CD8-positive, alpha-beta memory T cell (primary cell): ENCODE measurements around the gene COG3. TPM values are rescaled to one million over a fixed set of nuclear protein-coding genes. Genes with fewer than 3 reads are reported as not detected.
"Not testable (repeated sequence)": the region's sequence is repeated elsewhere in the genome, so short reads cannot be mapped to it uniquely, and the experiment has no call there.

ENCODE experiments used
- CTCF ChIA-PET: fragments of 350-600 bp; sonication (Branson Sonifier 250); formaldehyde crosslinking; loops from one replicate; lab custom pipeline; 2021; ENCODE audit warnings: antibody characterized with exemption; lab: Charles Lee
- POLR2A ChIA-PET: fragments of 350-600 bp; sonication (Branson Sonifier 250); formaldehyde crosslinking; loops from one replicate; lab custom pipeline; 2021; ENCODE audit warnings: antibody characterized with exemption; lab: Charles Lee
- DNase-seq, 5 donors: peaks; one replicate each; pipeline versions ENCODE4 v3.0.0 to v3.0.0-alpha.2; 2020 to 2022; ENCODE audit warnings: mixed read lengths in 1 of 5
- H3K27ac ChIP-seq: one replicate; pipeline ENCODE4 v1.7.0; 2013; ENCODE audit warnings: low read depth, mild to moderate bottlenecking, low read length, moderate library complexity
- H3K27me3 ChIP-seq: 2 replicates; pipeline ENCODE4 v1.7.0; 2013; ENCODE audit warnings: low read length, mild to moderate bottlenecking; ENCODE audit not compliant: insufficient read depth, poor library complexity, severe bottlenecking
- H3K36me3 ChIP-seq: 2 replicates; pipeline ENCODE4 v1.7.0; 2013; ENCODE audit warnings: mild to moderate bottlenecking, low read length, moderate library complexity; ENCODE audit not compliant: insufficient read depth
- H3K4me1 ChIP-seq: 2 replicates; pipeline ENCODE4 v1.7.0; 2013; ENCODE audit warnings: mild to moderate bottlenecking, low read length, moderate library complexity; ENCODE audit not compliant: insufficient read depth
- H3K4me3 ChIP-seq: 2 replicates; pipeline ENCODE4 v1.7.0; 2013; ENCODE audit warnings: mild to moderate bottlenecking, low read length
- H3K9me3 ChIP-seq: 2 replicates; pipeline ENCODE4 v1.7.0; 2013; ENCODE audit warnings: mild to moderate bottlenecking, low read length
- H3K27ac Mint-ChIP-seq, 8 donors: one replicate each; pipeline ENCODE4 v1.8.0; 2020 to 2021; ENCODE audit warnings: mixed read lengths in 8 of 8, mild to moderate bottlenecking in 6 of 8, inconsistent platforms in 3 of 8, moderate library complexity in 3 of 8
- H3K27me3 Mint-ChIP-seq, 2 donors: one replicate each; pipeline ENCODE4 v1.8.0; 2020 to 2021; ENCODE audit warnings: mixed read lengths in 2 of 2, mild to moderate bottlenecking in 1 of 2, moderate library complexity in 1 of 2
- H3K36me3 Mint-ChIP-seq, 3 donors: one replicate each; pipeline ENCODE4 v1.8.0; 2020 to 2021; ENCODE audit warnings: mixed read lengths in 3 of 3, inconsistent platforms in 1 of 3, mild to moderate bottlenecking in 1 of 3
- H3K4me1 Mint-ChIP-seq, 3 donors: one replicate each; pipeline ENCODE4 v1.8.0; 2020 to 2021; ENCODE audit warnings: mixed read lengths in 3 of 3, inconsistent platforms in 1 of 3, mild to moderate bottlenecking in 1 of 3
- H3K4me3 Mint-ChIP-seq, 7 donors: one replicate each; pipeline ENCODE4 v1.8.0; 2020 to 2021; ENCODE audit warnings: mixed read lengths in 7 of 7, mild to moderate bottlenecking in 6 of 7, moderate library complexity in 4 of 7, inconsistent platforms in 2 of 7
- H3K9me3 Mint-ChIP-seq, 5 donors: one replicate each; pipeline ENCODE4 v1.8.0; 2020 to 2022; ENCODE audit warnings: mixed read lengths in 5 of 5, mild to moderate bottlenecking in 3 of 5, moderate library complexity in 2 of 5, inconsistent platforms in 1 of 5
- polyA plus RNA-seq: library from polyadenylated mRNA; unstranded; fragments of 300-500 nt; fragmentation: Illumina TruSeq; gene quantifications from one replicate; pipeline ENCODE4 v1.2.3, GENCODE V29; 2021
- total RNA-seq, 2 experiments: library from RNA; stranded (reverse); gene quantifications; one replicate each; pipeline ENCODE4 v1.2.3, GENCODE V29; 2021

COG3 gene
- total RNA-seq, result 10 to 100 TPM; 19.3 to 20.2 TPM
- 31.7 TPM for polyA plus RNA-seq

- H3K27me3 ChIP-seq, result no peaks in the 10 kb centered on the region
- H3K27ac ChIP-seq, result peak within 1 kb of the TSS; percentile 89
- H3K27ac Mint-ChIP-seq, result peak within 1 kb of the TSS; percentile 76 to 98 (median 94)
- H3K36me3 ChIP-seq, result no peaks in the 10 kb centered on the region
- H3K36me3 Mint-ChIP-seq, result peaks cover 0 to 18% (median 1%) of the 10 kb centered on the region in 3 donors
- H3K4me1 ChIP-seq, result peaks cover 40% of the 10 kb centered on the region
- peak; percentile 93 to 97 (median 96) for DNase-seq
- ChIA-PET POLR2A (interaction anchor here (0.6 to 2.1 kb wide), 4 partner anchors 47 to 588 kb away, joined by 3 to 23 read pairs (median 5); partner anchors contain the start of genes SLC25A30, TPT1 and ZC3H13), CTCF (interaction anchor here (0.8 to 3.3 kb wide), 10 partner anchors 8 to 124 kb away, joined by 3 to 19 read pairs (median 4); partner anchors contain the start of genes SLC25A30 and TPT1)
- no peaks in the 10 kb centered on the region for H3K9me3 Mint-ChIP-seq
- no peaks in the 10 kb centered on the region for H3K9me3 ChIP-seq
- peak within 1 kb of the TSS; percentile 58 for H3K4me3 ChIP-seq
- H3K4me1 Mint-ChIP-seq, result peaks cover 43 to 57% (median 53%) of the 10 kb centered on the region in 3 donors
- H3K4me3 Mint-ChIP-seq, result peak within 1 kb of the TSS; percentile 91 to 97 (median 93)
- peaks cover 0 to 3% of the 10 kb centered on the region in 2 donors for H3K27me3 Mint-ChIP-seq
Measured at GRCh38 chr13:45464687-45465453, at the start of gene COG3. Gene COG3, plus strand, starts transcription at chr13:45464939. Its CDS starts 98 bp downstream, at chr13:45465037.

GRCh38 chr13:45415112-45415511 lies 49.6 kb upstream of the COG3 start:
- POLR2A ChIA-PET, result interaction anchor here (0.6 kb wide), 1 partner anchor 29 kb away, joined by 3 read pairs; no protein-coding TSS in a partner anchor
- H3K4me3 Mint-ChIP-seq, result peak overlapping the region in 3 of 7 donors; percentile 45 to 71 (median 63)

GRCh38 chr13:45416516-45417128 lies 48.1 kb upstream of the COG3 start:
- Histone ChIP-seq H3K4me1 (peaks cover 37% of the 10 kb centered on the region), H3K27ac (peak overlapping the region; percentile 62), H3K9me3 (no peaks in the 10 kb centered on the region), H3K27me3 (no peaks in the 10 kb centered on the region), H3K36me3 (peaks cover under 1% of the 10 kb centered on the region), H3K4me3 (peak overlapping the region; percentile 96)
- peaks cover 0 to 3% of the 10 kb centered on the region in 2 donors for H3K27me3 Mint-ChIP-seq
- peaks cover 29 to 48% (median 42%) of the 10 kb centered on the region in 3 donors for H3K4me1 Mint-ChIP-seq
- peak overlapping the region; percentile 91 to 99 (median 95) for H3K27ac Mint-ChIP-seq
- H3K36me3 Mint-ChIP-seq, result peaks cover 0 to 18% (median 0%) of the 10 kb centered on the region in 3 donors
- H3K4me3 Mint-ChIP-seq, result peak overlapping the region; percentile 86 to 99 (median 97)
- peaks cover 0 to 2% (median 0%) of the 10 kb centered on the region in 5 donors for H3K9me3 Mint-ChIP-seq
- ChIA-PET POLR2A (interaction anchor here (1.9 to 3.5 kb wide), 5 partner anchors 17 to 76 kb away, joined by 13 to 28 read pairs (median 20); partner anchors contain the start of genes COG3 and TPT1), CTCF (interaction anchor here (1.0 to 2.1 kb wide), 7 partner anchors 12 to 75 kb away, joined by 3 to 11 read pairs (median 4); partner anchors contain the start of gene COG3)
- DNase-seq, result no peak

More at GRCh38 chr13:45415112-45415511, 49.6 kb upstream of the COG3 start:
- Mint-ChIP-seq H3K27me3 (peaks cover 0 to 3% of the 10 kb centered on the region in 2 donors), H3K27ac (peak overlapping the region in 7 of 8 donors; percentile 17 to 72 (median 47)), H3K9me3 (peaks cover 0 to 2% (median 0%) of the 10 kb centered on the region in 5 donors), H3K4me1 (peaks cover 33 to 55% (median 50%) of the 10 kb centered on the region in 3 donors), H3K36me3 (peaks cover 0 to 33% (median 5%) of the 10 kb centered on the region in 3 donors)
- no peak for DNase-seq
- H3K9me3 ChIP-seq, result no peaks in the 10 kb centered on the region
- H3K4me1 ChIP-seq, result peaks cover 37% of the 10 kb centered on the region
- no peaks in the 10 kb centered on the region for H3K27me3 ChIP-seq
- no peak overlapping the region for H3K4me3 ChIP-seq
- CTCF ChIA-PET, result interaction anchor here (0.7 to 1.6 kb wide), 4 partner anchors 10 to 75 kb away, joined by 3 to 4 read pairs (median 3); no protein-coding TSS in a partner anchor
- H3K36me3 ChIP-seq, result peaks cover 6% of the 10 kb centered on the region
- no peak overlapping the region for H3K27ac ChIP-seq

DNA sequence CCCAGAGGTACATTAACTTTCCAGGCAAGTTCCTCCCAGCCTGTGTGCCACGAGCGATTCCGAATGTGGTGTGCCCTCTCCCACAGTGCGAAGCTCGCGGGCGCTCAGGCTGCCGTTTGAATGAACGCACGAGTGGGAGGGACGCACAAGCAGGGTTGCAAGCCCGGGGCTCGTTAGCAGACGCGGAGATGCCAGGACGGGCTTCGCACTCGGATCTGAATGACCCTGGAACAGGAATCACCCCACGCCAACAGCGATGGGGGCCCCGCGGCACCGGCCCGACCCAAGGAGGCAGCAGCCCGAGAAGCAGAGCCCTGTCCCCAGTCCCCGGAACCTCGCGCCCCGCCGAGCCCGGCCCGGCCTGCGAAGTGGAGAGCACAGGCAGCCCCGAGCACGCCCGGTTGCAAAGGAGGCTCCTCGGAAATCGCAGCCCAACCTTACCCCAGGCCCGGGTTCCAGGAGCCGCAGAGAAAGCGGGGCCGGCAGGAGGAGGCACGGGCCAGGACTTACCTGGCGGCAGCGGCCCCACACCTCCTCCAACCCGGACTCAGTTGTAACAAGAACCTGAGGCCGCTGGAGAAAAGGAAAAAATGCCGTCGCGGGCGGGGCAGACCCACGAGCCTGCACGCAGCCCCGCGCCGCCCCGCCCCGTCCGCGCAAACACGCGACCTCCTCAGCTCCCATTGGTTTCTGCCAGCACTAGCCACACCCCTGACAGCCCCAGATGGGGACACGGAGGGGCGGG lies 46.8 kb upstream of the COG3 start, which contains the start of gene SLC25A30:
SLC25A30 (minus strand) TSS at position 584 of the 745 bp plus-strand sequence. CDS start 6,948 bp downstream, outside the sequence.
- Histone ChIP-seq H3K9me3 (no peaks in the 10 kb centered on the region), H3K4me3 (peak within 1 kb of the TSS; percentile 96), H3K36me3 (no peaks in the 10 kb centered on the region), H3K27ac (peak within 1 kb of the TSS; percentile 62), H3K4me1 (peaks cover 31% of the 10 kb centered on the region), H3K27me3 (no peaks in the 10 kb centered on the region)
- Mint-ChIP-seq H3K4me3 (peak within 1 kb of the TSS; percentile 86 to 99 (median 97)), H3K36me3 (peaks cover 0 to 18% (median 0%) of the 10 kb centered on the region in 3 donors), H3K9me3 (peaks cover 0 to 2% (median 0%) of the 10 kb centered on the region in 5 donors), H3K27me3 (peaks cover 0 to 3% of the 10 kb centered on the region in 2 donors), H3K4me1 (peaks cover 21 to 38% (median 32%) of the 10 kb centered on the region in 3 donors), H3K27ac (peak within 1 kb of the TSS; percentile 91 to 99 (median 96))
- DNase-seq, result peak; percentile 89 to 95 (median 92)
- ChIA-PET POLR2A (interaction anchor here (0.6 to 3.5 kb wide), 7 partner anchors 18 to 77 kb away, joined by 3 to 28 read pairs (median 20); partner anchors contain the start of genes COG3 and TPT1), CTCF (interaction anchor here (0.8 to 2.1 kb wide), 9 partner anchors 14 to 72 kb away, joined by 3 to 11 read pairs (median 4); partner anchors contain the start of gene COG3)

GRCh38 chr13:45419389-45419788 lies 45.4 kb upstream of the COG3 start:
- H3K27me3 Mint-ChIP-seq, POLR2A ChIA-PET, H3K4me3 ChIP-seq, H3K9me3 Mint-ChIP-seq, H3K9me3 ChIP-seq, H3K27ac ChIP-seq, H3K36me3 ChIP-seq, DNase-seq, H3K27me3 ChIP-seq: not testable (repeated sequence)
- H3K36me3 Mint-ChIP-seq, result peaks cover 0 to 18% (median 0%) of the 10 kb centered on the region in 3 donors
- peaks cover 20 to 27% (median 22%) of the 10 kb centered on the region in 3 donors for H3K4me1 Mint-ChIP-seq
- CTCF ChIA-PET, result interaction anchor here (1.0 kb wide), 1 partner anchor 20 kb away, joined by 3 read pairs; no protein-coding TSS in a partner anchor
- peak overlapping the region in 5 of 7 donors; percentile 13 to 79 (median 39) for H3K4me3 Mint-ChIP-seq
- H3K4me1 ChIP-seq, result peaks cover 18% of the 10 kb centered on the region
- peak overlapping the region in 3 of 8 donors; percentile 36 to 64 (median 61) for H3K27ac Mint-ChIP-seq

DNA sequence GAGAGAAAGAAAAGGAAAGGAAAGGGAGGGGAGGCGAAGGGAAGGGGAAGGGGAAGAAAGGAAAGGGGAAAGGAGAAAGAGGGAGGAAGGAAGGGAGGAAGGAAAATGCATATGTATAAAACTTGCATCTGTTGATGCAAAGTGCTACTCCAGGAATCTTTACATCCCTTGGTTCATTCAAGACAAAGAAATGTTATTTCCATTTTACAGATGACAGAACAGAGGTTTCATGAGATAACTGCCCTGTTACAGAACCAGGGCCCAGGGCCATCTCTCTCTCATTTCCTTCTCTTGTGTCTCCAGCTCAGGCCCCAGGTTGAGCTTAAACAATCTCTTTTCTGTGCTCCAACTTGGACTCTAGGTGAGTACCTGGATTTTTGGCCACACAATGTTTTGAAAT lies 44.8 kb upstream of the COG3 start:
- peaks cover 0 to 15% (median 0%) of the 10 kb centered on the region in 3 donors for H3K36me3 Mint-ChIP-seq
- H3K4me3 Mint-ChIP-seq, result peak overlapping the region in 6 of 7 donors; percentile 50 to 79 (median 66)
- H3K4me1 ChIP-seq, result peaks cover 12% of the 10 kb centered on the region
- H3K4me1 Mint-ChIP-seq, result peaks cover 17 to 21% (median 17%) of the 10 kb centered on the region in 3 donors
- H3K27me3 Mint-ChIP-seq, result peaks cover 0 to 3% of the 10 kb centered on the region in 2 donors
- ChIA-PET CTCF (interaction anchor here (1.0 to 1.2 kb wide), 2 partner anchors 21 to 44 kb away, joined by 3 read pairs; no protein-coding TSS in a partner anchor), POLR2A (no interaction called here)
- no peak overlapping the region for H3K4me3 ChIP-seq
- H3K9me3 ChIP-seq, result no peaks in the 10 kb centered on the region
- no peaks in the 10 kb centered on the region for H3K36me3 ChIP-seq
- peaks cover 0 to 2% (median 0%) of the 10 kb centered on the region in 5 donors for H3K9me3 Mint-ChIP-seq
- no peaks in the 10 kb centered on the region for H3K27me3 ChIP-seq
- no peak overlapping the region for H3K27ac ChIP-seq
- no peak for DNase-seq
- peak overlapping the region in 6 of 8 donors; percentile 36 to 75 (median 62) for H3K27ac Mint-ChIP-seq
